Neural progenitor cell (in vitro differentiated cells): ENCODE measurements around the gene ADH1B. TPM values are rescaled to one million over a fixed set of nuclear protein-coding genes. Genes with fewer than 3 reads are reported as not detected.
"Not testable (repeated sequence)": the region's sequence is repeated elsewhere in the genome, so short reads cannot be mapped to it uniquely, and the experiment has no call there.

Experiments used
- DNase-seq: peaks from one replicate; pipeline ENCODE4 v3.0.0-alpha.2; 2016; ENCODE audit warnings: low spot score
- H2AFZ ChIP-seq: fragments of 200-600 bp; sonication (generic); replicated peaks from 2 replicates; pipeline ENCODE4 v1.6.1; 2016; ENCODE audit warnings: antibody characterized with exemption
- H3F3A ChIP-seq: fragments of 200-600 bp; sonication (generic); 2 replicates; pipeline ENCODE4 v1.6.1; 2016; ENCODE audit warnings: antibody characterized with exemption, low read depth
- H3K27ac ChIP-seq: fragments of 200-600 bp; sonication (generic); 2 replicates; pipeline ENCODE4 v1.5.1; 2016; ENCODE audit warnings: mild to moderate bottlenecking
- H3K27me3 ChIP-seq: fragments of 200-600 bp; sonication (generic); 2 replicates; pipeline ENCODE4 v1.6.1; 2016; ENCODE audit warnings: mild to moderate bottlenecking, moderate library complexity
- H3K36me3 ChIP-seq: fragments of 200-600 bp; sonication (generic); 2 replicates; pipeline ENCODE4 v1.5.1; 2016
- H3K4me1 ChIP-seq: fragments of 200-600 bp; sonication (generic); 2 replicates; pipeline ENCODE4 v1.6.1; 2016; ENCODE audit warnings: mixed run types
- H3K4me2 ChIP-seq: fragments of 200-600 bp; sonication (generic); 2 replicates; pipeline ENCODE4 v1.6.1; 2016
- H3K4me3 ChIP-seq: fragments of 200-600 bp; sonication (generic); 2 replicates; pipeline ENCODE4 v1.5.1; 2016
- H3K79me2 ChIP-seq: fragments of 200-600 bp; sonication (generic); 2 replicates; pipeline ENCODE4 v1.6.1; 2016; ENCODE audit warnings: low read depth
- H3K9ac ChIP-seq: fragments of 200-600 bp; sonication (generic); 2 replicates; pipeline ENCODE4 v1.6.1; 2016
- H3K9me3 ChIP-seq: fragments of 200-600 bp; sonication (generic); 2 replicates; pipeline ENCODE4 v1.5.1; 2016; ENCODE audit warnings: low read depth
- H4K20me1 ChIP-seq: fragments of 200-600 bp; sonication (generic); 2 replicates; pipeline ENCODE4 v1.6.1; 2016; ENCODE audit warnings: low read depth
- H3K27ac Mint-ChIP-seq: 3 replicates; pipeline ENCODE4 v1.8.0; 2021; ENCODE audit warnings: mixed read lengths
- H3K27me3 Mint-ChIP-seq: 2 replicates; pipeline ENCODE4 v1.8.0; 2022; ENCODE audit warnings: low read depth, mild to moderate bottlenecking, inconsistent platforms, moderate library complexity, mixed read lengths; ENCODE audit not compliant: insufficient read depth
- H3K36me3 Mint-ChIP-seq: 3 replicates; pipeline ENCODE4 v1.8.0; 2021; ENCODE audit warnings: mixed read lengths
- H3K4me1 Mint-ChIP-seq: 3 replicates; pipeline ENCODE4 v1.8.0; 2021; ENCODE audit warnings: mixed read lengths
- H3K4me3 Mint-ChIP-seq: 3 replicates; pipeline ENCODE4 v1.8.0; 2021; ENCODE audit warnings: mild to moderate bottlenecking, moderate library complexity, mixed read lengths
- H3K9me3 Mint-ChIP-seq: 3 replicates; pipeline ENCODE4 v1.8.0; 2020; ENCODE audit warnings: mixed read lengths
- EZH2 ChIP-seq: fragments of 200-600 bp; sonication (generic); IDR thresholded peaks from 2 replicates; pipeline ENCODE4 v1.6.1; 2017; ENCODE audit warnings: antibody characterized with exemption, mild to moderate bottlenecking, moderate library complexity
- EZH2phosphoT487 ChIP-seq: fragments of 200-600 bp; sonication (generic); IDR thresholded peaks from 2 replicates; pipeline ENCODE4 v1.6.1; 2017; ENCODE audit warnings: antibody characterized with exemption
- total RNA-seq: library from RNA; depleted of rRNA; stranded (reverse); fragments of >200 nt; gene quantifications from 2 replicates; pipeline ENCODE4 v1.2.3, GENCODE V29; 2015; ENCODE audit warnings: low replicate concordance
- TF ChIP-seq, protein P1 (sequence below): fragments of 200-600 bp; sonication (generic); IDR thresholded peaks from 2 replicates; pipeline ENCODE4 v1.5.1; 2017; ENCODE audit warnings: antibody characterized with exemption, mild to moderate bottlenecking

The ADH1B gene
- total RNA-seq, 1 donor from 2014 or later: not detected

- Histone ChIP-seq H3K4me1 (no peaks in the 10 kb centered on the region), H3K9ac (no peak overlapping the region), H3K36me3 (no peaks in the 10 kb centered on the region), H4K20me1 (no peaks in the 10 kb centered on the region), H3K27ac (no peak overlapping the region), H3K27me3 (no peaks in the 10 kb centered on the region), H3K4me3 (no peak overlapping the region), H3F3A (no peaks in the 10 kb centered on the region), H3K9me3 (no peaks in the 10 kb centered on the region), H2AFZ (no peak overlapping the region), H3K4me2 (no peak overlapping the region), H3K79me2 (no peaks in the 10 kb centered on the region)
- DNase-seq: no peak
- no peak overlapping the region for H3K27ac Mint-ChIP-seq
- H3K27me3 Mint-ChIP-seq: no peaks in the 10 kb centered on the region
- H3K4me3 Mint-ChIP-seq: no peak overlapping the region
- no peak for TF ChIP-seq EZH2
- TF ChIP-seq EZH2phosphoT487: no peak
- TF ChIP-seq, protein P1, sequence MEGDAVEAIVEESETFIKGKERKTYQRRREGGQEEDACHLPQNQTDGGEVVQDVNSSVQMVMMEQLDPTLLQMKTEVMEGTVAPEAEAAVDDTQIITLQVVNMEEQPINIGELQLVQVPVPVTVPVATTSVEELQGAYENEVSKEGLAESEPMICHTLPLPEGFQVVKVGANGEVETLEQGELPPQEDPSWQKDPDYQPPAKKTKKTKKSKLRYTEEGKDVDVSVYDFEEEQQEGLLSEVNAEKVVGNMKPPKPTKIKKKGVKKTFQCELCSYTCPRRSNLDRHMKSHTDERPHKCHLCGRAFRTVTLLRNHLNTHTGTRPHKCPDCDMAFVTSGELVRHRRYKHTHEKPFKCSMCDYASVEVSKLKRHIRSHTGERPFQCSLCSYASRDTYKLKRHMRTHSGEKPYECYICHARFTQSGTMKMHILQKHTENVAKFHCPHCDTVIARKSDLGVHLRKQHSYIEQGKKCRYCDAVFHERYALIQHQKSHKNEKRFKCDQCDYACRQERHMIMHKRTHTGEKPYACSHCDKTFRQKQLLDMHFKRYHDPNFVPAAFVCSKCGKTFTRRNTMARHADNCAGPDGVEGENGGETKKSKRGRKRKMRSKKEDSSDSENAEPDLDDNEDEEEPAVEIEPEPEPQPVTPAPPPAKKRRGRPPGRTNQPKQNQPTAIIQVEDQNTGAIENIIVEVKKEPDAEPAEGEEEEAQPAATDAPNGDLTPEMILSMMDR: no peak
- no peaks in the 10 kb centered on the region for H3K36me3 Mint-ChIP-seq
- peaks cover 4% of the 10 kb centered on the region for H3K9me3 Mint-ChIP-seq
- H3K4me1 Mint-ChIP-seq: no peaks in the 10 kb centered on the region
These were observed 30.3 kb upstream of the ADH1B start for GRCh38 chr4:99351487-99351886.

- Histone ChIP-seq H3K9me3 (no peaks in the 10 kb centered on the region), H3F3A (no peaks in the 10 kb centered on the region), H3K27me3 (no peaks in the 10 kb centered on the region), H3K27ac (no peak overlapping the region), H3K4me1 (no peaks in the 10 kb centered on the region), H3K4me3 (no peak overlapping the region), H3K36me3 (no peaks in the 10 kb centered on the region), H3K79me2 (no peaks in the 10 kb centered on the region), H4K20me1 (no peaks in the 10 kb centered on the region), H3K4me2 (no peak overlapping the region), H2AFZ (no peak overlapping the region), H3K9ac (no peak overlapping the region)
- no peak for DNase-seq
- Mint-ChIP-seq H3K27ac (no peak overlapping the region), H3K4me3 (no peak overlapping the region), H3K9me3 (no peaks in the 10 kb centered on the region), H3K4me1 (no peaks in the 10 kb centered on the region), H3K36me3 (no peaks in the 10 kb centered on the region), H3K27me3 (no peaks in the 10 kb centered on the region)
- TF ChIP-seq, protein P1: no peak
- TF ChIP-seq EZH2phosphoT487: no peak
- TF ChIP-seq EZH2: no peak
These were observed 28.1 kb upstream of the ADH1B start for GRCh38 chr4:99349338-99349737.

DNA sequence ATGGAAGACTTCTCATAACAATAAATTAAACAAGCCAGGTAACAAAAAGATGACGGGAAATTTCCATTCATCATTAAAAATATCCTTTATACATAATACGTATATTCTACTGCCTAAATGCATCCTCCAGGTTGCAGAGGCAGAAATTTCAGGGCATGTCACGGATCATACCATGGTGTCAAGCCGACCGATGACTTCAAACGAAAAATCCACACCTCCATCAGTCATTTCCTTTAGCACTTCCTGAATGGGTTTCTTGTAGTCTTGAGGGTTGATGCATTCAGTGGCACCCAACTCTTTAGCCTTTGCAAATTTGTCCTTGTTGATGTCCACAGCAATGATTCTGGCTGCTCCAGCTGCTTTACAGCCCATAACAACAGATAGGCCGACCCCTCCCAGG lies 21.4 kb upstream of the ADH1B start:
- not testable (repeated sequence) for H3K9ac ChIP-seq

GRCh38 chr4:99341426-99341825 lies 20.2 kb upstream of the ADH1B start:
- Histone ChIP-seq H3K27me3 (no peaks in the 10 kb centered on the region), H3F3A (no peaks in the 10 kb centered on the region), H2AFZ (no peak overlapping the region), H3K9ac (no peak overlapping the region), H3K4me2 (no peak overlapping the region), H4K20me1 (no peaks in the 10 kb centered on the region), H3K79me2 (no peaks in the 10 kb centered on the region), H3K36me3 (no peaks in the 10 kb centered on the region), H3K4me1 (no peaks in the 10 kb centered on the region), H3K9me3 (no peaks in the 10 kb centered on the region), H3K4me3 (no peak overlapping the region), H3K27ac (no peak overlapping the region)
- H3K4me3 Mint-ChIP-seq: no peak overlapping the region
- DNase-seq: no peak
- H3K4me1 Mint-ChIP-seq: no peaks in the 10 kb centered on the region
- H3K9me3 Mint-ChIP-seq: no peaks in the 10 kb centered on the region
- no peaks in the 10 kb centered on the region for H3K36me3 Mint-ChIP-seq
- H3K27ac Mint-ChIP-seq: no peak overlapping the region
- TF ChIP-seq, protein P1: no peak
- no peaks in the 10 kb centered on the region for H3K27me3 Mint-ChIP-seq

More for the DNA sequence above, 21.4 kb upstream of the ADH1B start:
- H3K4me1 ChIP-seq, H3K27ac Mint-ChIP-seq, H3K9me3 Mint-ChIP-seq, H3K4me1 Mint-ChIP-seq, H3K9me3 ChIP-seq, H3K79me2 ChIP-seq, H3K36me3 Mint-ChIP-seq, H3K4me3 Mint-ChIP-seq, H3K27ac ChIP-seq, H3K27me3 ChIP-seq, DNase-seq, H3K36me3 ChIP-seq, H2AFZ ChIP-seq, H3K4me3 ChIP-seq, H3K4me2 ChIP-seq, H3K27me3 Mint-ChIP-seq, H3F3A ChIP-seq, H4K20me1 ChIP-seq: not testable (repeated sequence)
